Measurements from ENCODE around the gene DIAPH3. TPM values are rescaled to one million over a fixed set of nuclear protein-coding genes. Genes with fewer than 3 reads are reported as not detected.

Gene DIAPH3
- total and polyA plus RNA-seq, 4 donors: 0.35 to 6.7 (median 1.1) TPM

GRCh38 chr13:59755632-59756290, 408.0 kb downstream of the DIAPH3 start:
- H3K4me1 ChIP-seq (ENCODE audit: control insufficient read depth in 5 of 5, insufficient read depth in 5 of 5, low read length in 5 of 5): peaks cover 0 to 5% (median 0%) of the 10 kb centered on the region in 5 donors
- no peak overlapping the region for H3K9ac ChIP-seq (ENCODE audit: insufficient read depth in 1 of 2, low read length in 2 of 2)
- H3K36me3 ChIP-seq (ENCODE audit: control insufficient read depth in 4 of 4, insufficient read depth in 4 of 4, low read length in 4 of 4): no peaks in the 10 kb centered on the region
- H3K27me3 ChIP-seq (ENCODE audit: control insufficient read depth in 3 of 3, insufficient read depth in 3 of 3, low read length in 2 of 3): no peaks in the 10 kb centered on the region
- ATAC-seq (ENCODE audit: insufficient read depth, low FRiP score) (no peak), DNase-seq (no peak)
- H3K9me3 ChIP-seq (ENCODE audit: control insufficient read depth in 4 of 4, insufficient read depth in 3 of 4, low read length in 3 of 4): no peaks in the 10 kb centered on the region
- H3K4me3 ChIP-seq: no peak overlapping the region
- no peak overlapping the region for H3K27ac ChIP-seq (ENCODE audit: low read depth in 1 of 2, low read length in 1 of 2)
- TF ChIP-seq CTCF (IDR thresholded peaks at IDR 0.05; ENCODE audit: control extremely low read depth, extremely low read depth): no peak

GRCh38 chr13:59754411-59754810, 409.3 kb downstream of the DIAPH3 start:
- Histone ChIP-seq H3K9me3 (ENCODE audit: control insufficient read depth in 4 of 4, insufficient read depth in 3 of 4, low read length in 3 of 4) (no peaks in the 10 kb centered on the region), H3K9ac (ENCODE audit: insufficient read depth in 1 of 2, low read length in 2 of 2) (no peak overlapping the region), H3K27me3 (ENCODE audit: control insufficient read depth in 3 of 3, insufficient read depth in 3 of 3, low read length in 2 of 3) (no peaks in the 10 kb centered on the region), H3K27ac (ENCODE audit: low read depth in 1 of 2, low read length in 1 of 2) (no peak overlapping the region), H3K4me3 (no peak overlapping the region), H3K4me1 (ENCODE audit: control insufficient read depth in 5 of 5, insufficient read depth in 5 of 5, low read length in 5 of 5) (peaks cover 0 to 6% (median 0%) of the 10 kb centered on the region in 5 donors), H3K36me3 (ENCODE audit: control insufficient read depth in 4 of 4, insufficient read depth in 4 of 4, low read length in 4 of 4) (no peaks in the 10 kb centered on the region)
- DNase-seq (no peak), ATAC-seq (ENCODE audit: insufficient read depth, low FRiP score) (no peak)
- TF ChIP-seq CTCF (IDR thresholded peaks at IDR 0.05; ENCODE audit: control extremely low read depth, extremely low read depth): no peak
- 89 to 90% methylated on average over 2 of the region's 2 CpGs for WGBS, 2 donors

- H3K36me3 ChIP-seq (ENCODE audit: control insufficient read depth in 4 of 4, insufficient read depth in 4 of 4, low read length in 4 of 4): no peaks in the 10 kb centered on the region
- no peak overlapping the region for H3K4me3 ChIP-seq
- peak overlapping the region in 1 of 2 donors; percentile 83 for H3K9ac ChIP-seq (ENCODE audit: insufficient read depth in 1 of 2, low read length in 2 of 2)
- DNase-seq: peak; percentile 71 to 86 (median 81)
- H3K27ac ChIP-seq (ENCODE audit: low read depth in 1 of 2, low read length in 1 of 2): no peak overlapping the region
- ATAC-seq (ENCODE audit: insufficient read depth, low FRiP score): no peak
- 64 to 78% methylated on average over 7 of the region's 7 CpGs for WGBS, 2 donors
- no peaks in the 10 kb centered on the region for H3K27me3 ChIP-seq (ENCODE audit: control insufficient read depth in 3 of 3, insufficient read depth in 3 of 3, low read length in 2 of 3)
- H3K4me1 ChIP-seq (ENCODE audit: control insufficient read depth in 5 of 5, insufficient read depth in 5 of 5, low read length in 5 of 5): peaks cover 0 to 6% (median 0%) of the 10 kb centered on the region in 5 donors
- no peak for TF ChIP-seq CTCF (IDR thresholded peaks at IDR 0.05; ENCODE audit: control extremely low read depth, extremely low read depth)
- no peaks in the 10 kb centered on the region for H3K9me3 ChIP-seq (ENCODE audit: control insufficient read depth in 4 of 4, insufficient read depth in 3 of 4, low read length in 3 of 4)
Observed at GRCh38 chr13:59750860-59751259, 412.9 kb downstream of the DIAPH3 start.

GRCh38 chr13:59748046-59748445, 415.7 kb downstream of the DIAPH3 start:
- Histone ChIP-seq H3K9me3 (ENCODE audit: control insufficient read depth in 4 of 4, insufficient read depth in 3 of 4, low read length in 3 of 4) (no peaks in the 10 kb centered on the region), H3K27ac (ENCODE audit: low read depth in 1 of 2, low read length in 1 of 2) (no peak overlapping the region), H3K4me1 (ENCODE audit: control insufficient read depth in 5 of 5, insufficient read depth in 5 of 5, low read length in 5 of 5) (peaks cover 0 to 7% (median 0%) of the 10 kb centered on the region in 5 donors), H3K4me3 (no peak overlapping the region), H3K9ac (ENCODE audit: insufficient read depth in 1 of 2, low read length in 2 of 2) (no peak overlapping the region), H3K27me3 (ENCODE audit: control insufficient read depth in 3 of 3, insufficient read depth in 3 of 3, low read length in 2 of 3) (no peaks in the 10 kb centered on the region), H3K36me3 (ENCODE audit: control insufficient read depth in 4 of 4, insufficient read depth in 4 of 4, low read length in 4 of 4) (no peaks in the 10 kb centered on the region)
- no peak for TF ChIP-seq CTCF (IDR thresholded peaks at IDR 0.05; ENCODE audit: control extremely low read depth, extremely low read depth)
- DNase-seq (no peak), ATAC-seq (ENCODE audit: insufficient read depth, low FRiP score) (no peak)
- WGBS, 2 donors: 80 to 87% methylated on average over 5 of the region's 5 CpGs
